HG02840 (cell line): Measurements from ENCODE around the gene MED17.
"Not testable (repeated sequence)": the region's sequence is repeated elsewhere in the genome, so short reads cannot be mapped to it uniquely, and the experiment has no call there.

Experiments
- ATAC-seq: cut with Tn5 transposase; IDR thresholded peaks from one replicate; pipeline ENCODE4 v1.9.1; 2021; ENCODE audit warnings: mild to moderate bottlenecking, moderate library complexity, moderate number of reproducible peaks; ENCODE audit not compliant: unreplicated experiment, low FRiP score

Gene MED17

GRCh38 chr11:93784145-93784934 lies at the start of gene MED17:
MED17 (plus strand) TSS chr11:93784282; CDS start chr11:93784514, 232 bp downstream.
- peak; percentile 96 for ATAC-seq

DNA sequence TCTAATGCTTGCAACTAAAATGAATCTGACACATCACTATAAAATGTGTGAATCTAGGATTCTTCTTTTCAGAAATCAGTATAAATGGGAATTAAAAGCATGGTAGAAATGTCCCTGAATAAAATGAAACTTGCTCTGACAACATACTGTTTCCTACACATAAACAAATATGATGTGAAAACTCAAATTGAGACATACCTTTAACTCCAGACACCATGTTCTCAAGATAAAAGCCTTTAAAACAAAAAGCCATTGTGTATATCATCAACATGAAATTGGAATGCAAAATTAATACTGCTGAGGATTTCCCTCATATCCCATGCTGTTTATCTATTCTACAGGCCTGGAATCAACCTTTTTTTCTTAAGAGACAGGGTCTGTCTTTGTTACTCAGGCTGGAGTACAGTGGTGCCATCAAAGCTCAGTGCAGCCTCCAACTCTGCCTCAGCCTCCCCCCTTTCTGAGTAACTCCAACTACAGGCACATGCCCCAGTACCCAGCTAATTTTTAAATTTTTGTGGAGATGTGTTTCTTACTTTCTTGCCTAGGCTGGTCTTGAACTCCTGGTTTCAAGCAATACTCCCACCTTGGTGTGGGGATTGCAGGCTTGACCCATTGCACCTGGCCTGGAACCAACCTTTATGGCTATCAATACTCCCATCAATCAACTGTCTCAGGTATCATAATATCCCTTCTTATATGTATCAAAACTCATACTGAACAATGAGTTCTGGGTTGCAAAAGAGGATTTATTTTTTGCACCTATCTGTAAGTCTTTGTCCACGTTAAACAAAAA lies 49.5 kb upstream of the MED17 start:
- ATAC-seq = no peak

GRCh38 chr11:93735627-93736026 lies 48.5 kb upstream of the MED17 start:
- no peak for ATAC-seq

- ATAC-seq = no peak
Observed at GRCh38 chr11:93736129-93736528, 48.0 kb upstream of the MED17 start.

DNA sequence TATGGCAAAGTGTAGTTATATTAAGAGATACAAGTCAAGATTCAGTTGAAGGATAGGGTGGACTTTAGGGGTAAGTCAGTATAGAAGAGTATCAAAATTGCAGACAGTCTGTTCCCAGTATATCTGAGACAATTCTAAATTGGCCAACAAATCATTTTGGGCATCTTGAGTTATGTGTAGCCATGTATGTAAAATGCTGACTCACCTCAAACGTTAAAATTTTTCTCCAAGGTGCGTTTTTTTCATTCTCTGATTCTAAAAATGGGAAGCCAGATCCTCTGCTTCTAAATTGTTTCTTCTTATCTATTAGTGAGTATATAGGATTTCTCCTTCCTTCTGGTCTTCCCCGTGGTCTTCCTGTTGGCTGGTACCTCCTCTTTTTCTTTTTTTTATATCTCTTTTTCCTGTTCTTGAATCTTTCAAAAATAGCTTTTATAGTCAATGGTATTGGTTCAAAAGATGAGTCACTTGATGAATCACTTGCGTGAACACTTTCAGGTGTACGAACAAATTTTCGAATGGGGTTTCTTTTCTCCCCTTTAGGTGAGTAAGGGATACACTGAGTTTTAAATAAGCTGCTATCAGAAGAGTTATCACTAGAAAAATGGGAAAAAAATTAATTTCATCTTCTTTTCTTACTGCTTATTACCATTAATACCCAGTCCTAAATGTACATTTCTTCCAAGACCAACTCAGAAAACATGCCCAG lies 46.0 kb upstream of the MED17 start:
- no peak for ATAC-seq

- ATAC-seq = no peak
Observed at GRCh38 chr11:93738647-93739081, 45.4 kb upstream of the MED17 start.

DNA sequence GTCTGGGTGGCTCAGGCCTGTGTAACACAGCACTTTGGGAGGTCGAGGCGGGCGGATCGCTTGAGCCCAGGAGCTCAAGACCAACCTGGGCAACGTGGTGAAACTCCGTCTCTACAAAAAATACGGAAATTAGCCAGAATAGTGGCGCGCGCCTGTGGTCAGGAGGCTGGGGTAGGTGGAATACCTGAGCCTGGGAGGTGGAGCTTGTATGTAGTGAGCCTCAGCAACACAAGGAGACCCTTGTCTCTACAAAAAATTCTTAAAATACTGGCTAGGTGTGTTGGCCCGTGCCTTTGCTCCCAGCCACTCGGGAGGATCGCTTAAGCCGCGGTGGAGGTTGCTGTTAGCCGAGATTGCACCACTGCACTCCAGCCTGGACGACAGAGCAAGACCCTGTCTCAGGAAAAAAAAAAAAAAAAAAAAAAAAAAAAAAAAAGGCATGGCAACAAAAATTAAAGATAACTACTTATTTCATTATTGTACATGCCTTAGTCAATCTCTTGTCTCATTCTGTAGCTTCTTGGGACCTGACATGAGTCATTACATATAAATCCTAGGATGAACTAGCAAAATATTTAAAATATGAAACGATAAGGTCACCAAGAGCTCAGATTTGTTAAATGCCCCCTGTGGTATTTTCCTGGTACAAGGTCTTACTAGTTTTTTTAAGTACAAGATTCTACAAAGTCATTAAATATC lies 43.9 kb upstream of the MED17 start:
- ATAC-seq = no peak

DNA sequence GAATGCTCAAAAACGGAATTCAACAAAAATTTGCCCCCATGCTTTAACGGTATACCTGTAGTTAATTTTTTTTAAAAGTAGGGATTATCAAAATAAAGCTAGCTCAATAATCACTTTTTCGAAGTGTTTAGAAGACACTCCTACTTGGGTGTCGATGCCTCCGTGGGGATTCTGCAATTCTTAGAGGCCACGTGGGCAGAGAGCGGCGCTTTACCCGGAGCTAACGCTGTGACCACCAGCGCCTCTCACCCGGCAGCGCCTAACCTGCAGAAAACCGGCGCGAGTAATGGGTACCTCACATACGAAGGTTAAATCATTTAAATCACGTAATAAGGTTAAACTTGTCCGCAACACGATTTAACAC lies 43.4 kb upstream of the MED17 start:
- ATAC-seq = peak; percentile 29

DNA sequence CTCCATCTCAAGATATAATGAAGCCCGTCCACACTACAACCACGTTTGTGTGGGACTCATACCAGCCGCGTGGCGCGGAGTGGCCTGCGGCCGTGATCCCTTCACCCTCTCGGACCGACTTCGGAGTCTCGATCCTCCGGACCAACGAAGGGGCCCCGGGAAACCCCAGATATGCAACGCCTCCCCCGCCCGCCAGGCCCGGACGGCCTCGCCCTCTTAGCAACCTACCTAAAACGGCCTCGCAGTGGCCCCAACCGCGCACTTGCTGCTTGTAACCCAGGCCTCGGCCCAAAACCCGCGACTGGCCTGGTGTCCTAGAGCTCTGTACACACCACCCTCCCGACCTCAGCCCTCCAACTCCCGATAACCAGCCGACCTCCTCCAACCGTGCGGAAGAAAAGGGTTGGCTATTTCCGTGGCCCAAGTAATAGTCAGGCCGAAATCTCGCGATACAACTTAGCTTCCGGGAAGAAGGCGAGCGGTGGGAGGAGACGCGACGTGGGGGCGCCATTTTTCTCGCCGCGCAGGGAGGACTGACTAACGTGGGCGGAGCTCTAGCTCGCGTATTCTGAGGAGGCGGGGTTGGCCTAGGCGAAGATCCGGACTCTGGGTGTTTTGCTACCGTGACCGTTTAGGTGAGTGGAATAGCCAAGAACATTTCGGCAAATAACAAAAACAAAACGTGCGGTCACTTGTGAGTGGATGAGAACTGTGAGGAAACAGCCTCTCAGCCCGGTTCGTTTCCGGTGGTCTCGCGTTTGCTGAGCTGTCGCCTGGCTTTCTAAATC lies 42.8 kb upstream of the MED17 start, which contains the start of the genes C11orf54 and TAF1D:
Gene C11orf54, plus strand, starts transcription at position 579 of the 788 bp plus-strand sequence. CDS start 5,722 bp downstream, outside the sequence.
Gene TAF1D, minus strand, starts transcription at position 402 of the 788 bp plus-strand sequence. CDS start 2,191 bp downstream, outside the sequence.
- peak; percentile 87 for ATAC-seq

- peak; percentile 5 for ATAC-seq
Observed at GRCh38 chr11:93741882-93742226, 42.2 kb upstream of the MED17 start.

- ATAC-seq = no peak
Observed at GRCh38 chr11:93743291-93743690, 40.8 kb upstream of the MED17 start.

GRCh38 chr11:93744669-93745004 lies 39.4 kb upstream of the MED17 start:
- ATAC-seq = no peak

GRCh38 chr11:93745005-93745755 lies 38.9 kb upstream of the MED17 start:
- ATAC-seq = not testable (repeated sequence)

DNA sequence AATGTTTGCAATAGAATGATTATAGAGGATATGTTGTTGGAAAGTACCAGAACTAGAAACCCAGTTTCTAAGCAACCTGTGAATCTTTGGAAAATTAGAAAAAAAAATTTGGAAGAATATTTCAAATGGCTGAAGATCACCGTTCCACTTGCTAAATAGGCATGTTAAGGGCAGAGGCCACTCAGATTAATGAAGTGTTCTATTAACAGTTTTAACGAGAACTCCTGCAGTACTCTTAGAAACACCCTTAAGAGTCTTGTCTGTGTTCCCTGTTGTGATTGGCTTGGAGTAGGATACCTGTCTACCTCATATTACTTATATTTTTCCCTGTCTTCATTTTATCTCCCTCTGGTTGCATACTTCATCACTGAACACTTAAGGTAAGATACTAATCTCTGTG lies 38.0 kb upstream of the MED17 start:
- ATAC-seq = no peak

GRCh38 chr11:93747122-93747521 lies 37.0 kb upstream of the MED17 start:
- ATAC-seq = peak; percentile 79

GRCh38 chr11:93751001-93751400 lies 33.1 kb upstream of the MED17 start:
- no peak for ATAC-seq

- no peak for ATAC-seq
Observed at GRCh38 chr11:93753241-93753640, 30.8 kb upstream of the MED17 start.

DNA sequence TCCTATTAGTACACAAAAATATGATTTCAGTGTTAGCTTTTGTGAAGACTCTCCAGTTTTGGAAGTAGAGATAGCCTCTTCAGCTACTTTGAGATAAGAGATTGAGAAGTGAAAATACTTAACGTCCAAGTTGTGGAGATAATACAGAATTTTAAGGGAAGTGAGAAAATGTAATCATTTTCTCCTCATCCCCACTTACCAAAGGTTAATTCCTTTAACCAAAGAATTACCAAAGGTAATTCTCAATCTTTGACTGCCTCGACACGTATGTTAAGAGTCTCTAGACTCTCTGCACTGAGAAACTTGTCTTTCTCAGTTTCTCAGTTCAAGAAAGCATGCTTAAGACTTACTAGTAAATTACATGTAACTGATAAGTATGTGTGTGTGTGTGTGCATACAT lies 27.3 kb upstream of the MED17 start:
- ATAC-seq = no peak

- ATAC-seq = no peak
Observed at GRCh38 chr11:93757301-93757700, 26.8 kb upstream of the MED17 start.
